Left ventricle myocardium inferior (tissue), 1 donor: ENCODE measurements around the gene MDFIC2. TPM values are rescaled to one million over a fixed set of nuclear protein-coding genes. Genes with fewer than 3 reads are reported as not detected.

Source experiments
- DNase-seq: peaks from one replicate; pipeline ENCODE4 v3.0.0-alpha.2; 2020
- H3K27ac ChIP-seq: fragments of 200-600 bp; replicated peaks from 2 replicates; pipeline ENCODE4 v1.8.0; 2021
- H3K27me3 ChIP-seq: fragments of 200-600 bp; 2 replicates; pipeline ENCODE4 v1.8.0; 2021; ENCODE audit warnings: low read depth
- H3K36me3 ChIP-seq: fragments of 200-600 bp; 2 replicates; pipeline ENCODE4 v1.8.0; 2021
- H3K4me1 ChIP-seq: fragments of 200-600 bp; 2 replicates; pipeline ENCODE4 v1.8.0; 2021
- H3K4me3 ChIP-seq: fragments of 200-600 bp; 2 replicates; pipeline ENCODE4 v1.8.0; 2021; ENCODE audit warnings: mild to moderate bottlenecking, moderate library complexity
- H3K9me3 ChIP-seq: fragments of 200-600 bp; replicated peaks from 2 replicates; pipeline ENCODE4 v1.8.0; 2021
- CTCF ChIP-seq: fragments of 200-600 bp; IDR thresholded peaks from 2 replicates; pipeline ENCODE4 v1.8.0; 2021; ENCODE audit warnings: antibody characterized with exemption, mild to moderate bottlenecking, borderline replicate concordance
- intact Hi-C: fragments of 100-400 bp; cut with micrococcal nuclease; formaldehyde crosslinking; loops from one replicate; pipeline ENCODE4 v1.11.0; 2022
- total RNA-seq: library from RNA; stranded (reverse); fragmentation: NEBNext Ultra II Directional; extraction: Animal tissue kit (Norgen Biotek cat#: 25700); gene quantifications from one replicate; pipeline ENCODE4 v1.2.1, GENCODE V29; 2021
- donor health status: DM: no; HTN: yes; CAD: no; lungs with severe emphysema.

The MDFIC2 gene
- total RNA-seq, 1 donor from 2014 or later = not detected

GRCh38 chr3:70277304-70277703, 35.1 kb downstream of the MDFIC2 start:
- intact Hi-C loops = no loop called here
- TF ChIP-seq CTCF = no peak
- Histone ChIP-seq H3K9me3 (no peaks in the 10 kb centered on the region), H3K27me3 (no peaks in the 10 kb centered on the region), H3K4me3 (no peak overlapping the region), H3K4me1 (no peaks in the 10 kb centered on the region), H3K36me3 (no peaks in the 10 kb centered on the region), H3K27ac (no peak overlapping the region)
- DNase-seq = no peak

- TF ChIP-seq CTCF = no peak
- intact Hi-C loops = no loop called here
- no peak for DNase-seq
- no peaks in the 10 kb centered on the region for H3K4me1 ChIP-seq
- H3K27ac ChIP-seq = no peak overlapping the region
- no peaks in the 10 kb centered on the region for H3K27me3 ChIP-seq
- no peak overlapping the region for H3K4me3 ChIP-seq
- no peaks in the 10 kb centered on the region for H3K9me3 ChIP-seq
- H3K36me3 ChIP-seq = no peaks in the 10 kb centered on the region
Observed at GRCh38 chr3:70276901-70277300, 35.5 kb downstream of the MDFIC2 start.

GRCh38 chr3:70273492-70273891, 38.9 kb downstream of the MDFIC2 start:
- H3K9me3 ChIP-seq = no peaks in the 10 kb centered on the region
- no peaks in the 10 kb centered on the region for H3K4me1 ChIP-seq
- intact Hi-C loops = no loop called here
- H3K4me3 ChIP-seq = no peak overlapping the region
- DNase-seq = no peak
- no peak overlapping the region for H3K27ac ChIP-seq
- no peak for TF ChIP-seq CTCF
- no peaks in the 10 kb centered on the region for H3K27me3 ChIP-seq
- H3K36me3 ChIP-seq = no peaks in the 10 kb centered on the region

- DNase-seq = no peak
- Histone ChIP-seq H3K9me3 (no peaks in the 10 kb centered on the region), H3K4me3 (no peak overlapping the region), H3K27me3 (no peaks in the 10 kb centered on the region), H3K4me1 (no peaks in the 10 kb centered on the region), H3K27ac (no peak overlapping the region), H3K36me3 (no peaks in the 10 kb centered on the region)
- no peak for TF ChIP-seq CTCF
- intact Hi-C loops = no loop called here
Observed at GRCh38 chr3:70272798-70273197, 39.6 kb downstream of the MDFIC2 start.

GRCh38 chr3:70264122-70264780, 48.2 kb downstream of the MDFIC2 start:
- intact Hi-C loops = no loop called here
- DNase-seq = no peak
- no peaks in the 10 kb centered on the region for H3K27me3 ChIP-seq
- peaks cover 3% of the 10 kb centered on the region for H3K4me1 ChIP-seq
- no peak for TF ChIP-seq CTCF
- no peaks in the 10 kb centered on the region for H3K9me3 ChIP-seq
- no peak overlapping the region for H3K4me3 ChIP-seq
- H3K36me3 ChIP-seq = no peaks in the 10 kb centered on the region
- H3K27ac ChIP-seq = no peak overlapping the region

- peaks cover 3% of the 10 kb centered on the region for H3K4me1 ChIP-seq
- intact Hi-C loops = no loop called here
- H3K4me3 ChIP-seq = no peak overlapping the region
- H3K27ac ChIP-seq = no peak overlapping the region
- no peaks in the 10 kb centered on the region for H3K9me3 ChIP-seq
- no peak for DNase-seq
- no peaks in the 10 kb centered on the region for H3K27me3 ChIP-seq
- no peak for TF ChIP-seq CTCF
- no peaks in the 10 kb centered on the region for H3K36me3 ChIP-seq
Observed at GRCh38 chr3:70261283-70261682, 51.2 kb downstream of the MDFIC2 start.
